ENCODE measurements around the gene LRPPRC. TPM values are rescaled to one million over a fixed set of nuclear protein-coding genes. Genes with fewer than 3 reads are reported as not detected.

LRPPRC gene
- total and polyA plus RNA-seq, 7 donors: 47.3 to 198 (median 100) TPM

DNA sequence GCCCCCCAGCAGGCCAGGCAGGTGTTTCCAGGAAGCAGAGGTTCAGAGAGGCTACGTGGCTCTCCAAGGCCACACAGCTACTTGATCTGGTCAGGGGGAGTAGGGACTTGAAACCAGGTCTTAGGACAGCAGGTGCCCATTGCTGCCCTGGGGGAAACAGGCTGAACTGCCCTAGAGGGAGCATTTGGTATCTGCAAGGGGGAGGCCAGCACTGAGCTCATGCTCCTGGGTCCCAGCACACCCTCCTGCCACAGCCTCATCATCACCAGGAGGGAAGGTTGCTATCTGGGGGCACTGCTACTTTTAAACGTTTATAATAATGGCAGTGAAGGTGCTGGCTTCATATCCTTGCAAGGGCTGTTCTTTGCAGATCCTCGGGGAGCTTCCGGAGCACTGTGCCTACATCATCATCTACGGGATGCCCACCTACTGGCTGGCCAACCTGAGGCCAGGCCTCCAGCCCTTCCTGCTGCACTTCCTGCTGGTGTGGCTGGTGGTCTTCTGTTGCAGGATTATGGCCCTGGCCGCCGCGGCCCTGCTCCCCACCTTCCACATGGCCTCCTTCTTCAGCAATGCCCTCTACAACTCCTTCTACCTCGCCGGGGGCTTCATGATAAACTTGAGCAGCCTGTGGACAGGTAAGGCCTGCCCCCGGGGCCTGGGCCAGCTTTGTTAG is 120.9 kb downstream of the LRPPRC start:
- ATAC-seq: no peak
- Histone ChIP-seq H3K9me3 (no peaks in the 10 kb centered on the region), H3K27me3 (ENCODE audit: insufficient read depth in 3 of 3, low read length in 2 of 3) (peaks cover 0 to 2% (median 0%) of the 10 kb centered on the region in 3 donors), H3K4me1 (no peaks in the 10 kb centered on the region), H3K4me3 (no peak overlapping the region), H3K36me3 (ENCODE audit: insufficient read depth in 1 of 2, low read depth in 1 of 2) (no peaks in the 10 kb centered on the region), H3K27ac (no peak overlapping the region)
- WGBS, 3 donors: 80 to 84% (median 83%) methylated on average over 11 of the region's 11 CpGs
- intact Hi-C loops (cut with DNase I): no loop called here
- TF ChIP-seq, protein P1, sequence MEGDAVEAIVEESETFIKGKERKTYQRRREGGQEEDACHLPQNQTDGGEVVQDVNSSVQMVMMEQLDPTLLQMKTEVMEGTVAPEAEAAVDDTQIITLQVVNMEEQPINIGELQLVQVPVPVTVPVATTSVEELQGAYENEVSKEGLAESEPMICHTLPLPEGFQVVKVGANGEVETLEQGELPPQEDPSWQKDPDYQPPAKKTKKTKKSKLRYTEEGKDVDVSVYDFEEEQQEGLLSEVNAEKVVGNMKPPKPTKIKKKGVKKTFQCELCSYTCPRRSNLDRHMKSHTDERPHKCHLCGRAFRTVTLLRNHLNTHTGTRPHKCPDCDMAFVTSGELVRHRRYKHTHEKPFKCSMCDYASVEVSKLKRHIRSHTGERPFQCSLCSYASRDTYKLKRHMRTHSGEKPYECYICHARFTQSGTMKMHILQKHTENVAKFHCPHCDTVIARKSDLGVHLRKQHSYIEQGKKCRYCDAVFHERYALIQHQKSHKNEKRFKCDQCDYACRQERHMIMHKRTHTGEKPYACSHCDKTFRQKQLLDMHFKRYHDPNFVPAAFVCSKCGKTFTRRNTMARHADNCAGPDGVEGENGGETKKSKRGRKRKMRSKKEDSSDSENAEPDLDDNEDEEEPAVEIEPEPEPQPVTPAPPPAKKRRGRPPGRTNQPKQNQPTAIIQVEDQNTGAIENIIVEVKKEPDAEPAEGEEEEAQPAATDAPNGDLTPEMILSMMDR (IDR thresholded peaks at IDR 0.05): no peak
- DNase-seq: no peak

DNA sequence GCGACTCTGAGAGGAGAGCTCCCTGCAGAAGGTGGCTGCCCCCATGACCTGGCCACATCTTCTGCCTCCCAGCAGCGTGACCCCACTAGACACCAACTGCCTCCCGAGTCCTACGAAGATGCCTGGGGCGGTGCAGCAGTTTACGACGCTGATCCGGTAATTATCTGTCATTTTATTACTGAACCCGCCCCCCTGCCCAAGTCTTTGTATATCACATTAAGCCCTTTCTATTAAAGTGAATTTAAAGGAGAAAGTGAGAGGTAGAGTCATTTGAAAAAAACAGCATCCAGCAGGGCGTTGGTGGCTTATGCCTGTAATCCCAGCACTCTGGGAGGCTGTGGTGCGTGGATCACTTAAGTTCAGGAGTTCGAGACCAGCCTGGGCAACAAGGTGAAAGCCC is 123.6 kb downstream of the LRPPRC start:
- H3K4me3 ChIP-seq: no peak overlapping the region
- no peaks in the 10 kb centered on the region for H3K4me1 ChIP-seq
- ATAC-seq (no peak), DNase-seq (no peak)
- no peaks in the 10 kb centered on the region for H3K36me3 ChIP-seq (ENCODE audit: insufficient read depth in 1 of 2, low read depth in 1 of 2)
- H3K9me3 ChIP-seq: no peaks in the 10 kb centered on the region
- 68 to 76% (median 69%) methylated on average over 12 of the region's 12 CpGs for WGBS, 3 donors
- H3K27me3 ChIP-seq (ENCODE audit: insufficient read depth in 3 of 3, low read length in 2 of 3): peaks cover 0 to 2% (median 0%) of the 10 kb centered on the region in 3 donors
- H3K27ac ChIP-seq: no peak overlapping the region
- intact Hi-C loops (cut with DNase I): no loop called here
- TF ChIP-seq, protein P1 (IDR thresholded peaks at IDR 0.05): no peak

DNA sequence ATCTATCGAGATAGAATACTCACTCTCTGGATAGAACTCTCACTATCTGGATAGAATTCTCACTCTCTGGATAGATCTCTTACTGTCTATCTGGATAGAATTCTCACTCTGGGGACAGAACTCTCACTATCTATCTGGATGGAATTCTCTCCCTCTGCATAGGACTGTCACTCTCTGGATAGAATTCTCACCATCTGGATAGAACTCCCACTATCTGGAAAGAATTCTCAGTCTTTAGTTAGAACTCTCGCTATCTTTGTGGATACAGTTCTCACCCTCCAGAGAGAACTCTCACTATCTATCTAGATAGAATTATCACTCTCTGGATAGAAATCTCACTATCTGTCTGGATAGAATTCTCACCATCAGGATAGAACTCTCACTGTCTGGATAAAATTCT is 140.5 kb downstream of the LRPPRC start:
- Histone ChIP-seq H3K9me3 (no peaks in the 10 kb centered on the region), H3K27me3 (ENCODE audit: insufficient read depth in 3 of 3, low read length in 2 of 3) (peaks cover 0 to 18% (median 4%) of the 10 kb centered on the region in 3 donors)

DNA sequence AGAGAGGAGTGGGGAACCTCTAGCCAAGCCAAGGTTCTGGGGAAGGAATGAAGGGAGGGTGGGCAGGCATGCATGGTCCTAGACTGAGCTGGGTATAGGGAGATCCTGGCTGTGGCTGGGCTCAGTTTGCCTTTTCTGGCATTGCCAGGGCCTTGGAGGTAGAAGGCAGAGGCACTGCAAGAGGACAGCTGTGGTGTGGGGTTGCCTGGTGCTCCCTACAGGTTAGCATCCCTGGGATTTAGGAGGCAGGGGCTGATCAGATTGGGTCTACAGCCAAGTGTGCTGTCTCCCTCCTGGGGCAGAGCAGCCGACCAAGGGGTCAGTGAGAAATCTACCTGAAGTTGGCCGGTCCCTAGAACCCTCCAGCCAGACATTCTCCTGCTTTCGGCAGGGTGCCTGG is 141.1 kb downstream of the LRPPRC start:
- H3K9me3 ChIP-seq: no peaks in the 10 kb centered on the region
- TF ChIP-seq, protein P1 (IDR thresholded peaks at IDR 0.05): no peak
- ATAC-seq: no peak
- H3K27ac ChIP-seq: no peak overlapping the region
- no peaks in the 10 kb centered on the region for H3K4me1 ChIP-seq
- DNase-seq: no peak
- H3K4me3 ChIP-seq: no peak overlapping the region
- intact Hi-C loops (cut with DNase I): no loop called here
- WGBS, 3 donors: 72 to 80% (median 73%) methylated on average over 3 of the region's 3 CpGs
- peaks cover 0 to 18% (median 4%) of the 10 kb centered on the region in 3 donors for H3K27me3 ChIP-seq (ENCODE audit: insufficient read depth in 3 of 3, low read length in 2 of 3)
- H3K36me3 ChIP-seq (ENCODE audit: insufficient read depth in 1 of 2, low read depth in 1 of 2): no peaks in the 10 kb centered on the region

More for the DNA sequence above, 140.5 kb downstream of the LRPPRC start:
- Histone ChIP-seq H3K4me3 (no peak overlapping the region), H3K4me1 (no peaks in the 10 kb centered on the region), H3K27ac (no peak overlapping the region), H3K36me3 (ENCODE audit: insufficient read depth in 1 of 2, low read depth in 1 of 2) (no peaks in the 10 kb centered on the region)
- no peak for ATAC-seq
- intact Hi-C loops (cut with DNase I): no loop called here
- WGBS, 3 donors: 88 to 90% (median 88%) methylated on average over 2 of the region's 2 CpGs
- no peak for DNase-seq
- TF ChIP-seq, protein P1 (IDR thresholded peaks at IDR 0.05): no peak

Data from psoas muscle (tissue), 8 donors.